ENCODE results near the gene YTHDF2. TPM values are rescaled to one million over a fixed set of nuclear protein-coding genes. Genes with fewer than 3 reads are reported as not detected.

Gene YTHDF2
- total RNA-seq, 1 experiment from 2014 or later = 63.3 TPM

GRCh38 chr1:28815533-28816185 is 78.9 kb downstream of the YTHDF2 start:
- in situ Hi-C loops (cut with HindIII; ENCODE audit: low pct_unique_long_range_greater_than_20kb, low sequenced_read_pairs) = no loop called here
- DNase-seq (ENCODE audit: low read depth, low spot score) = no peak

GRCh38 chr1:28817133-28817532 is 80.4 kb downstream of the YTHDF2 start:
- in situ Hi-C loops (cut with HindIII; ENCODE audit: low pct_unique_long_range_greater_than_20kb, low sequenced_read_pairs) = no loop called here
- DNase-seq (ENCODE audit: low read depth, low spot score) = no peak

GRCh38 chr1:28819020-28819419 is 82.3 kb downstream of the YTHDF2 start:
- DNase-seq (ENCODE audit: low read depth, low spot score) = no peak

More at GRCh38 chr1:28819020-28819419, 82.3 kb downstream of the YTHDF2 start:
- in situ Hi-C loops (cut with HindIII; ENCODE audit: low pct_unique_long_range_greater_than_20kb, low sequenced_read_pairs) = no loop called here

Small RNA genes within 50 kb of the gene (small RNA-seq; reads per million reads assigned to genes)
- 0 reads per million in 2 experiments for gene RF00422

Other genes with a start within 250 kb of the YTHDF2 start
- 26.0 and 26.7 TPM in 2 replicates for gene RCC1, start 230.9 kb upstream of the YTHDF2 start, total RNA-seq (2014; rRNA removed; shearing (Covaris generic))
- gene TRNAU1AP, start 183.9 kb upstream of the YTHDF2 start, total RNA-seq (2014; rRNA removed; shearing (Covaris generic)) = 13.4 and 22.6 TPM in 2 replicates
- gene RAB42, start 144.7 kb upstream of the YTHDF2 start, total RNA-seq (2014; rRNA removed; shearing (Covaris generic)) = not detected in 2 replicates
- gene TAF12, start 93.9 kb upstream of the YTHDF2 start, total RNA-seq (2014; rRNA removed; shearing (Covaris generic)) = 39.1 and 44.9 TPM in 2 replicates
- gene RNU11, start 88.3 kb upstream of the YTHDF2 start, total RNA-seq (2014; rRNA removed; shearing (Covaris generic)) = not detected in 2 replicates
- 3.5 and 4.6 TPM in 2 replicates for gene GMEB1, start 68.2 kb upstream of the YTHDF2 start, total RNA-seq (2014; rRNA removed; shearing (Covaris generic))
- gene OPRD1, start 75.2 kb downstream of the YTHDF2 start, total RNA-seq (2014; rRNA removed; shearing (Covaris generic)) = under 0.01 TPM in 1 of 2 replicates, not detected in the other
- 26.3 and 29.7 TPM in 2 replicates for gene EPB41, start 177.6 kb downstream of the YTHDF2 start, total RNA-seq (2014; rRNA removed; shearing (Covaris generic))